ENCODE data around the gene BACE1. TPM values are rescaled to one million over a fixed set of nuclear protein-coding genes. Genes with fewer than 3 reads are reported as not detected.

The BACE1 gene
- total RNA-seq, 2 donors from 2014 or later = 12.4 to 28.4 TPM

GRCh38 chr11:117287668-117288067, 28.4 kb downstream of the BACE1 start:
- Histone ChIP-seq H3K27ac (no peak overlapping the region), H3K4me3 (no peak overlapping the region), H3K36me3 (no peaks in the 10 kb centered on the region), H3K4me1 (replicated peaks) (no peaks in the 10 kb centered on the region), H3K9me3 (no peaks in the 10 kb centered on the region), H3K27me3 (replicated peaks; ENCODE audit: insufficient read depth) (no peaks in the 10 kb centered on the region)
- WGBS = 75% methylated on average over 3 of the region's 3 CpGs
- TF ChIP-seq CTCF (IDR thresholded peaks at IDR 0.05) = no peak
- TF ChIP-seq POLR2A (IDR thresholded peaks at IDR 0.05) = no peak
- TF ChIP-seq POLR2AphosphoS5 (IDR thresholded peaks at IDR 0.05) = no peak
- no peak for DNase-seq (ENCODE audit: low spot score)
- intact Hi-C loops (cut with DNase I) = no loop called here

GRCh38 chr11:117286588-117286987, 29.5 kb downstream of the BACE1 start:
- Histone ChIP-seq H3K4me1 (replicated peaks) (no peaks in the 10 kb centered on the region), H3K36me3 (no peaks in the 10 kb centered on the region), H3K9me3 (no peaks in the 10 kb centered on the region), H3K27ac (no peak overlapping the region), H3K4me3 (no peak overlapping the region), H3K27me3 (replicated peaks; ENCODE audit: insufficient read depth) (no peaks in the 10 kb centered on the region)
- intact Hi-C loops (cut with DNase I) = no loop called here
- 63% methylated on average over 2 of the region's 2 CpGs for WGBS
- TF ChIP-seq CTCF (IDR thresholded peaks at IDR 0.05) (no peak), POLR2A (IDR thresholded peaks at IDR 0.05) (no peak), POLR2AphosphoS5 (IDR thresholded peaks at IDR 0.05) (no peak)
- no peak for DNase-seq (ENCODE audit: low spot score)

- Histone ChIP-seq H3K27ac (no peak overlapping the region), H3K36me3 (no peaks in the 10 kb centered on the region), H3K27me3 (replicated peaks; ENCODE audit: insufficient read depth) (no peaks in the 10 kb centered on the region), H3K4me3 (no peak overlapping the region), H3K9me3 (no peaks in the 10 kb centered on the region), H3K4me1 (replicated peaks) (no peaks in the 10 kb centered on the region)
- intact Hi-C loops (cut with DNase I) = no loop called here
- no peak for DNase-seq (ENCODE audit: low spot score)
- 95% methylated on average over 2 of the region's 2 CpGs for WGBS
- TF ChIP-seq CTCF (IDR thresholded peaks at IDR 0.05) = no peak
- TF ChIP-seq POLR2A (IDR thresholded peaks at IDR 0.05) = no peak
- TF ChIP-seq POLR2AphosphoS5 (IDR thresholded peaks at IDR 0.05) = no peak
Observed at GRCh38 chr11:117284053-117284452, 32.0 kb downstream of the BACE1 start.

- intact Hi-C loops (cut with DNase I) = no loop called here
- H3K4me1 ChIP-seq (replicated peaks) = no peaks in the 10 kb centered on the region
- no peak for DNase-seq (ENCODE audit: low spot score)
- TF ChIP-seq POLR2A (IDR thresholded peaks at IDR 0.05) = no peak
- TF ChIP-seq POLR2AphosphoS5 (IDR thresholded peaks at IDR 0.05) = no peak
- TF ChIP-seq CTCF (IDR thresholded peaks at IDR 0.05) = no peak
- H3K36me3 ChIP-seq = no peaks in the 10 kb centered on the region
- no peaks in the 10 kb centered on the region for H3K27me3 ChIP-seq (replicated peaks; ENCODE audit: insufficient read depth)
- H3K4me3 ChIP-seq = no peak overlapping the region
- H3K27ac ChIP-seq = no peak overlapping the region
- WGBS = 90% methylated on average over 3 of the region's 3 CpGs
- no peaks in the 10 kb centered on the region for H3K9me3 ChIP-seq
Observed at GRCh38 chr11:117282956-117283355, 33.1 kb downstream of the BACE1 start.

- H3K36me3 ChIP-seq = no peaks in the 10 kb centered on the region
- H3K4me1 ChIP-seq (replicated peaks) = no peaks in the 10 kb centered on the region
- TF ChIP-seq POLR2A (IDR thresholded peaks at IDR 0.05) (no peak), POLR2AphosphoS5 (IDR thresholded peaks at IDR 0.05) (no peak), CTCF (IDR thresholded peaks at IDR 0.05) (no peak)
- DNase-seq (ENCODE audit: low spot score) = no peak
- no peak overlapping the region for H3K4me3 ChIP-seq
- H3K9me3 ChIP-seq = no peaks in the 10 kb centered on the region
- no peaks in the 10 kb centered on the region for H3K27me3 ChIP-seq (replicated peaks; ENCODE audit: insufficient read depth)
- H3K27ac ChIP-seq = no peak overlapping the region
- intact Hi-C loops (cut with DNase I) = no loop called here
- 97% methylated on average over 7 of the region's 7 CpGs for WGBS
Observed at GRCh38 chr11:117281869-117282268, 34.2 kb downstream of the BACE1 start.
